Measurements from ENCODE around the gene DCDC1.

The DCDC1 gene

GRCh38 chr11:31233425-31233824, 136.1 kb downstream of the DCDC1 start:
- Histone ChIP-seq H3K4me2 (no peak overlapping the region), H3K36me3 (ENCODE audit: insufficient read depth) (no peaks in the 10 kb centered on the region), H3K4me3 (IDR thresholded peaks at IDR 0.05; ENCODE audit: insufficient read depth, low read depth, low read length) (no peak overlapping the region), H3K27me3 (ENCODE audit: insufficient read depth, low read depth) (no peaks in the 10 kb centered on the region), H3K27ac (no peak overlapping the region), H3K9ac (no peak overlapping the region), H3K79me2 (ENCODE audit: insufficient read depth, low read depth) (no peaks in the 10 kb centered on the region), H2AFZ (ENCODE audit: low read depth) (peak overlapping the region; percentile 9; the same call in 1 of the 2 replicates), H4K20me1 (ENCODE audit: insufficient read depth) (no peaks in the 10 kb centered on the region), H3K4me1 (ENCODE audit: low read depth, poor library complexity, severe bottlenecking) (peaks cover 2% of the 10 kb centered on the region)
- TF ChIP-seq, protein P1, sequence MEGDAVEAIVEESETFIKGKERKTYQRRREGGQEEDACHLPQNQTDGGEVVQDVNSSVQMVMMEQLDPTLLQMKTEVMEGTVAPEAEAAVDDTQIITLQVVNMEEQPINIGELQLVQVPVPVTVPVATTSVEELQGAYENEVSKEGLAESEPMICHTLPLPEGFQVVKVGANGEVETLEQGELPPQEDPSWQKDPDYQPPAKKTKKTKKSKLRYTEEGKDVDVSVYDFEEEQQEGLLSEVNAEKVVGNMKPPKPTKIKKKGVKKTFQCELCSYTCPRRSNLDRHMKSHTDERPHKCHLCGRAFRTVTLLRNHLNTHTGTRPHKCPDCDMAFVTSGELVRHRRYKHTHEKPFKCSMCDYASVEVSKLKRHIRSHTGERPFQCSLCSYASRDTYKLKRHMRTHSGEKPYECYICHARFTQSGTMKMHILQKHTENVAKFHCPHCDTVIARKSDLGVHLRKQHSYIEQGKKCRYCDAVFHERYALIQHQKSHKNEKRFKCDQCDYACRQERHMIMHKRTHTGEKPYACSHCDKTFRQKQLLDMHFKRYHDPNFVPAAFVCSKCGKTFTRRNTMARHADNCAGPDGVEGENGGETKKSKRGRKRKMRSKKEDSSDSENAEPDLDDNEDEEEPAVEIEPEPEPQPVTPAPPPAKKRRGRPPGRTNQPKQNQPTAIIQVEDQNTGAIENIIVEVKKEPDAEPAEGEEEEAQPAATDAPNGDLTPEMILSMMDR (conservative IDR thresholded peaks at IDR 0.05; ENCODE audit: low read depth, low read length): peak; percentile 26; the same call in 1 of the 2 replicates

DNA sequence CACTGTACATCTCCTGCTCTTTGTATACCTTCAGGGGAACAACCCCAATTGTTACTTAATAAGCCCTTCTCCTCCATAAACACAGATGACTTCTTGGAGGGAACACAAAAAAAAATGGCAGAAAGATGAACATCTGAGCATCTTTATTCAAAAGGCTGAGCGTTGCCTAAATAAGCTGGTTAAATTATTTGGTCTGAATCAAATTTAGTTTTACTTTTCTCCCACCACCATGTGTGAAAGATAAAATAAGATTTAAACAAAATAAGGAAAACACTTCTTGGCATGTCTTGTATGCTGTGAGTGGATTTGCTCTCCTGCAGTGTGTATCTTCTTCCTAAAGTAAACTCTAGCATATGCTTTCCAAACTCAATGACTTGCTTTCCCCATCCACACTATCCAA, 137.9 kb downstream of the DCDC1 start:
- TF ChIP-seq, protein P1 (conservative IDR thresholded peaks at IDR 0.05; ENCODE audit: low read depth, low read length): no peak
- H3K9ac ChIP-seq: no peak overlapping the region

GRCh38 chr11:31218847-31219246, 150.7 kb downstream of the DCDC1 start:
- no peak overlapping the region for H3K9ac ChIP-seq
- TF ChIP-seq, protein P1 (conservative IDR thresholded peaks at IDR 0.05; ENCODE audit: low read depth, low read length): no peak
- no peaks in the 10 kb centered on the region for H3K27me3 ChIP-seq (ENCODE audit: insufficient read depth, low read depth)
- H4K20me1 ChIP-seq (ENCODE audit: insufficient read depth): no peaks in the 10 kb centered on the region
- H3K4me1 ChIP-seq (ENCODE audit: low read depth, poor library complexity, severe bottlenecking): no peaks in the 10 kb centered on the region
- H3K27ac ChIP-seq: no peak overlapping the region
- H3K79me2 ChIP-seq (ENCODE audit: insufficient read depth, low read depth): no peaks in the 10 kb centered on the region
- H3K36me3 ChIP-seq (ENCODE audit: insufficient read depth): no peaks in the 10 kb centered on the region
- no peak overlapping the region for H3K4me3 ChIP-seq (IDR thresholded peaks at IDR 0.05; ENCODE audit: insufficient read depth, low read depth, low read length)
- H2AFZ ChIP-seq (ENCODE audit: low read depth): no peak overlapping the region
- H3K4me2 ChIP-seq: no peak overlapping the region

More for the DNA sequence above, 137.9 kb downstream of the DCDC1 start:
- H3K27me3 ChIP-seq (ENCODE audit: insufficient read depth, low read depth): no peaks in the 10 kb centered on the region
- no peak overlapping the region for H3K27ac ChIP-seq
- H3K4me2 ChIP-seq: no peak overlapping the region
- no peaks in the 10 kb centered on the region for H4K20me1 ChIP-seq (ENCODE audit: insufficient read depth)
- no peak overlapping the region for H3K4me3 ChIP-seq (IDR thresholded peaks at IDR 0.05; ENCODE audit: insufficient read depth, low read depth, low read length)
- no peaks in the 10 kb centered on the region for H3K79me2 ChIP-seq (ENCODE audit: insufficient read depth, low read depth)
- peaks cover 2% of the 10 kb centered on the region for H3K4me1 ChIP-seq (ENCODE audit: low read depth, poor library complexity, severe bottlenecking)
- H2AFZ ChIP-seq (ENCODE audit: low read depth): no peak overlapping the region
- H3K36me3 ChIP-seq (ENCODE audit: insufficient read depth): no peaks in the 10 kb centered on the region

- H3K27me3 ChIP-seq (ENCODE audit: insufficient read depth, low read depth): no peaks in the 10 kb centered on the region
- H3K9ac ChIP-seq: no peak overlapping the region
- H3K27ac ChIP-seq: no peak overlapping the region
- H3K4me1 ChIP-seq (ENCODE audit: low read depth, poor library complexity, severe bottlenecking): no peaks in the 10 kb centered on the region
- H3K4me2 ChIP-seq: no peak overlapping the region
- H3K4me3 ChIP-seq (IDR thresholded peaks at IDR 0.05; ENCODE audit: insufficient read depth, low read depth, low read length): no peak overlapping the region
- H3K36me3 ChIP-seq (ENCODE audit: insufficient read depth): no peaks in the 10 kb centered on the region
- TF ChIP-seq, protein P1 (conservative IDR thresholded peaks at IDR 0.05; ENCODE audit: low read depth, low read length): no peak
- H2AFZ ChIP-seq (ENCODE audit: low read depth): no peak overlapping the region
- no peaks in the 10 kb centered on the region for H4K20me1 ChIP-seq (ENCODE audit: insufficient read depth)
- H3K79me2 ChIP-seq (ENCODE audit: insufficient read depth, low read depth): no peaks in the 10 kb centered on the region
Observed at GRCh38 chr11:31214372-31214771, 155.2 kb downstream of the DCDC1 start.

Measured in KMS-11 (cell line).